ENCODE data around the gene GRK5.

The GRK5 gene

GRCh38 chr10:119323085-119324016 is 116.0 kb downstream of the GRK5 start:
- no peak for DNase-seq

GRCh38 chr10:119325131-119325530 is 117.8 kb downstream of the GRK5 start:
- DNase-seq, result no peak

- no peak for DNase-seq
Measured at GRCh38 chr10:119326167-119326566, 118.8 kb downstream of the GRK5 start.

DNA sequence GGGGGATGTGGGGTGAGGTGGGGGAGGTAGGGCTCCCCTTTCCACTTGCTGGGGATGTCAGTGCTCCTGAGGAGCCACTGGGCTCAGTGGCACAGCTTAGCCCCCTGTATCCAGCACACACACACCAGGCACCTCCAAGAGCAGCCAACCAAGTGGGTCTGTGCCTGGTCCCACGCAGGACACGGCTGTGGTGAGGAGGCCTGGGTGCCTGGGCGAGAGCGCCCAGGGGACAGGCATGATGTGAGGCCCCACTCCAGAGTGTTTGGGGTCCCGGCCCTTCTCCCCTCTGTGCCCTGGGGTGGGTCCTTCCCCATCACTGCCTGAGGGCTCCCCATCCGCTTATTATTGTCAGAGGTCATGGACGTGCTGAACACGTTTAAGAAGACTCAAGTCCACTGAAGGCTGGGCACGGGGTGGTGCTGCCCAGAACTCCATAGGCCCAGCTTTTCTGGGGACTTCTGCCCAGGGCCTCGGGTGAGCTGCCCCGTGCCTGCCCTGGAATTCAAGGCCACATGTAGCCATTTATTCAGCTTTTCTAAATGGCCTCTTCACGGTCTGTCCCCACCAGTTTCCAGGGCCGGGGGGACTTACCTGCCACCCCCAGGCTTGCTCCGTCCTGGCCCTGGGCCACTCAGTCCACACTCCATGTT is 119.8 kb downstream of the GRK5 start:
- no peak for DNase-seq

GRCh38 chr10:119328223-119328622 is 120.9 kb downstream of the GRK5 start:
- DNase-seq, result no peak

DNA sequence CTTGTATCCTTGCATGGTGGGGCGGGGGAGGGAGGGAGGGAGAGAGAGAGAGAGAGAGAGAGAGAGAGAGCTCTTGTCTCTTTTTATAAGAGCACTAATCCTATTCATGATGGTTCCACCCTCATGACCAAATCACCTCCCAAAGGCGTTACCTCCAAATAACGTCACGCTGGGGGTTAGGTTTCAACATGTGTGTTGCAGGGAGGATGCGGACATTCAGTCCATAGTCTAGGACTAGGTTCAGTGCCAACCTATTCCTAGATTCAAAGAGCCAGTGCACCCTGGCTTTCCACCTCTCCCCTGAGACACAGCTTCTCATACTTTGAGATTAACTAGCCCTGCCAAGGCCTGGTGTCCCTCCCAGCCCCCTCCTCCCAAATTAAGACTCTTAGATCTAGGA is 123.0 kb downstream of the GRK5 start:
- no peak for DNase-seq

DNA sequence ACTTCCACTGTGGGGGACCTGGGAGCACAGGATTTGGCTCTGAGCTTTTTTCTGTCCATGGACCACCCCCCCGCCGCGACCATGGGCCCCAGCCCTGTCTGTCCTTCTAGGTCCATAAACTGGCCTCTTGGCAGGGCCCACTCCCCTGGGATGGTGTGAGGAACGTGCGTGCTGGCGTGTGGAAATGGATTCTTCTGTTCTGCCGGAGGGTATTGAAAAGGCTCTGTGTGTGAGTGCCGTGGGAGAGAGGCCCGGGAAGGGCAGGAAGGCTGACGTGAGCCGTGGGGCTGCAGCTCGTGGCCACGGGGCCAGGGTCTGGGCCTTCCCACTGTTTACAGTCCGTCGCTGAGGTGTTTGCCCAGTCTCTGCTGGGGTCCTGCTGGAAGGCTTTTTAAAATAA is 123.7 kb downstream of the GRK5 start:
- DNase-seq, result no peak

- DNase-seq, result peak in 1 of 4 experiments; percentile 45
Measured at GRCh38 chr10:119333146-119333792, 125.9 kb downstream of the GRK5 start.

GRCh38 chr10:119335671-119336353 is 128.4 kb downstream of the GRK5 start:
- DNase-seq, result no peak

DNA sequence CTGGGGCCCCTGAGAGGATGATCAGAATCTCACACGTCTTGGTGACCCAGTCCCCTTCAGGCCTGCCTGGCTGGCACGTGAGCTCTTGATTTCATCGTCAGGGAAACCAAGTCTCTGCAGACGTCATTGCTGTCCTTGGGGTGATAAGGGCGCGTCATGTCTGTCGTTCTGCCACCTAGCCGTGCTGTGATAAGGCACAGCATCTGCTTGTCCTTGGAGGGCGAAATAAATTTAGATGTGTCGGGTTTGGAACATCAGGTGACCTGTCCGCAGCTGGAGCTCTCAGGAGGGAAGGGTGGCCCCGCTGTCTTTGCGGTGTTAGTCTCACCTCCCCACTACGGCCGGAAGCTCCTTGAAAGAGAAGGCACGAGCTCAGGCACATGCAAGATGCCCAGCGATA is 129.2 kb downstream of the GRK5 start:
- DNase-seq, result no peak

GRCh38 chr10:119337223-119337622 is 129.9 kb downstream of the GRK5 start:
- no peak for DNase-seq

DNA sequence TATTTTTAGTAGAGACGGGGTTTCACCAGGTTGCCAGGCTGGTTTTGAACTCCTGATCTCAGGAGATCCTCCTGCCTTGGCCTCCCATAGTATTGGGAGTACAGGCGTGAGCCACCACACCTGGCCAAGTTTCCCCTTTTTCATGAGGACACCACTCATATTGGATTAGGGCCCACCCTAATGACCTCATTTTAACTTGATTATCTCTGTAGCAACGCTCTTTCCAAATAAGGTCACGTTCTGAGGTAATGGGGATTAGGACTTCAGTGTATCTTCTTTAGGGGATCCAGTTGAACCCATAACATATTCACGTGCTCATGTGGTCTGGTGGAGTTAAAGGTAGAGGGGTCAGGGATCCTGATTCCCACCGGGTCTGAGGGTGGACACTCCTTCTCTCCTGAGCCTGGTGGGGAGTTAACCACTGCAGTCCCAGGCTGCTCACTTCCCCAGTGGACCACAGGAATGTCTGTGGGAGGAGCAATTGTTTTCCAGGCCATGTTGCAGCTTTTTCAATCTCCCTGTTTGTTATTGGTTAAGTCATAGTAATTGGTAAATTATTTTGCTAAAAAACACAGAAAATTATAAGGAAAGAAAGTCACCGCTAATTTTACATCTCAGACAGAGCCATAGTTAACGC is 130.5 kb downstream of the GRK5 start:
- DNase-seq, result no peak

DNA sequence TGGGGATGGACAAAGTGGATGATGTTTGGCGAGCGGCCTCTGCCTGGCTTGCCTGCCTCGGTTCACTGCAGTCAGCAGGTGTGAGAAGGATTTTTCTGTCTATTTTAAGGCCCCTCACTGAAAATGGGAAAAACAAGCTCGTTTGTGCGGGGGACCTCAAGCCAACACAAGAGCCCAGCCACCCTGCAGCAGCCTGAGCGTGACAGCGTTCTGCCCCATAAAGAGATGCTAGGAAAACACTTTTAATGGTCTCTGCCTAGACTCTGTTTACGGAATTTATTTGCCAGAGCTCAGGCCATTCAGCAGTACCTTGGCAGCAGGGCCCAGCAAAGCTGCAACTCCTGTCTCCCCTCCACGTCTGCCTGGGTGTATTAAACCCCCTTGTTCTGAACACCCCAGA is 131.7 kb downstream of the GRK5 start:
- no peak for DNase-seq

DNA sequence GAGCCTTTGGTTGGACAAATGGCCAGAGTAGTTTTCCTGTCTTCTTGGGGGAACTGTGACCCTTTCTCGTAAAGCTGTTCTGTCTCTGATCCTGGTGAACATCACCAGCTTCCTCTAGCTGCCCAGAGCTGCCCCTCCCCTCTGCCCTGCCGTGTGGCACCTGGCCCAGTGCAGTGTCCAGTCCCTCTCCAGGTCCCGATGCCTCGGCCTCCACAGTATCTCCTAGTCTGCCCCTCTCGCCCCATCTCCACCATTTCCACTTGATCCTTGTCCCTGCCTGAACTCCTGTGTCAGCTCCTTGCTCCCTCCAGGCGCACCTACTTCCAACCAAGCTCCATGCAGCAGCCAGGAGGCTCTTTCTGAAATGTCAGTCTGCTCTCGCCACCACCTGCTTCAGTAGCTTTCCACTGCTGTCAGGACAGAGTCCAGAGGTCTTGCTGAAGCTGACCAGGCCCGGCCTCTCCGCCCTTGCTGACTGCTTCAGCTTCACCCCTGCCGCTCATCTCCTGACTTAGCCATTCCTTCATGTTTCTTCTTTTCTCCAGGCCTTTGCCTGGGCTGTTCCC is 133.6 kb downstream of the GRK5 start:
- DNase-seq, result no peak

GRCh38 chr10:119341459-119342301 is 134.3 kb downstream of the GRK5 start:
- DNase-seq, result peak in 1 of 4 experiments; percentile 15

DNA sequence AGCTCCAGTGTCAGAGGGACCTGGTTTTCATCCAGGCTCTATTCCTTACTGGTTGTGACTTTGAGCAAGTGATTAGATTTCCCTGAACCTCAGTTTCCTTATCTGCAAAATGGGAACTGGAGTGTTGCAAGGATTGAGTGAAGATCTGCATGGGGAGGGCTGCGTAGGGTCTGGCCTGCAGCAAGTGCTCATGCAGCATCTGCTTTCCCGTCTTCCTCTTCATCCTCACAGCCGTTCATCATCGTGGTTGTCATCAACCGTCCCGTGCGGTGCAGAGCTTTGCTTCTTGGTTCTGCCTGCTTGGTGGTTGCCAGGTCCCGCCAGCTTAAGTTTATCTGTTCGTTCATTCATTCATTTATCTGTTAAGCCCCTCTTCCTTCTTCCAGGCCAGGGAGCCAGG is 135.0 kb downstream of the GRK5 start:
- DNase-seq, result no peak

GRCh38 chr10:119343011-119343601 is 135.7 kb downstream of the GRK5 start:
- no peak for DNase-seq

DNA sequence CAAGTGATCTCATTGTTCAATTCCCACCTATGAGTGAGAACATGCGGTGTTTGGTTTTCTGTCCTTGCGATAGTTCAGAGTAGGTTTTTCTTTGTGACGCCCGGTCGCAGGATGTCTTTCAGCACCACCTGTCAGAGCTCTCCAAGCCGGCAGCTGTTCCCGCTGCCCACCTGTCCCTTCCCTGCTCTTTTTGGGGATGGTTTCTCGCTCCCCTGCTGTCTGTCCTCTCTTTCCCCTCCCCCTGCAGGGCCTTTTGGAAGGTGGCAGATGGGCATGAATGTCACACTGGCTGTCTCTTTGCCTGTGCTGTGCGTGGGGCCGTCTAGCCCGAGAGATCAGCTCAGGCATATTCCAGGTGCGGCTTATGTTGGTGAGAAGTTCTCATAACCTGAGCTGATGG is 137.0 kb downstream of the GRK5 start:
- DNase-seq, result no peak

DNA sequence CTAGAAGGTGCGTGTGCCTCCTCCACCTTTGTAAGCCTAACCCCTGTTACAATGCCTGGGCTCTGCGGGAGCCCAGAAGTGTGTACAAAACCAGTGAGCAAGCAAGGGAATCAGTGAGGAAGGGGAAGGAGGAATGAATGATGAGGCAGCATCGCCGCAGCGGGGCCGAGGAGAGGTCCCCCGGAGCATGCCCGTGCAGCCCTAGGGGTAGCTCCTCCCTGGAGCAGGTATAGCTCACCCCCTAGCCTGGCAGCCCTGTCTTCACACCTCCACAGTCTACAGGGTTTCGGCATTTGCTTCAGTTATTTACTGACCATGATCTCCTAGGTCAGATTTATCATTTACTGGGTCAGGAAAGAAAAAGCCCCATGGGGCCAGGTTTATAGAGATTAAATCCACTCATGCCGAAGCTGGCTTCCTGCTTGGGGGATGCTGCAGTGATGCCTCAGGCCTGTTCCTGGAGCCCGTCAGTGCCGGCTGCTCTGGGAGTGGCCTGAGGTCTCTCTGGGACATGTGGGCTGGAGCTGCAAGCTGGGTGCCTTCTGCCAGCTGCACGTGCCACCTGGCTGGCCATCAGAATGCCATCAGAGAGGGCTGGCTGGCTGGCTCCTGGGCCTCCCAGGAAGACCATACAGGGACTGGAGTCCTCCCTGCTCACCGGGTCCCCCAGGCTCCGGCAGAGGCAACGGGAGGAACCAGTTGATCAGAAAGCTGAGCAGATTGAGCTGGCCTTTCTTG is 138.9 kb downstream of the GRK5 start:
- no peak for DNase-seq

Measured in activated naive CD4-positive, alpha-beta T cell (primary cell).